RWPE2 (cell line): ENCODE data around the gene C1orf115.
A peak's percentile ranks its signal among the peaks of the same experiment; 100 is the strongest.

Source experiments
- ATAC-seq: fragments of 200-7000 bp; cut with Tn5 transposase; 3 replicates; pipeline ENCODE4 v1.9.1; 2021; ENCODE audit warnings: low read depth
- DNase-seq: peaks from one replicate; pipeline ENCODE4 v3.0.0-alpha.2; 2020; ENCODE audit warnings: low spot score
- H3K27ac ChIP-seq: fragments of 450-650 bp; 2 replicates; pipeline ENCODE4 v1.5.1; 2017; ENCODE audit warnings: mild to moderate bottlenecking; ENCODE audit not compliant: poor library complexity, severe bottlenecking
- H3K27me3 ChIP-seq: fragments of 250-450 bp; sonication (Bioruptor Pico); 2 replicates; pipeline ENCODE4 v1.5.1; 2021; ENCODE audit warnings: mild to moderate bottlenecking, moderate library complexity; ENCODE audit not compliant: insufficient read depth, poor library complexity, severe bottlenecking
- H3K36me3 ChIP-seq: fragments of 250-450 bp; sonication (Bioruptor Pico); 2 replicates; pipeline ENCODE4 v1.5.1; 2020; ENCODE audit warnings: low read depth, mild to moderate bottlenecking, moderate library complexity
- H3K4me1 ChIP-seq: fragments of 250-450 bp; sonication (Bioruptor Pico); 2 replicates; pipeline ENCODE4 v1.5.1; 2021; ENCODE audit warnings: mild to moderate bottlenecking, moderate library complexity; ENCODE audit not compliant: insufficient read depth, poor library complexity, severe bottlenecking
- H3K4me3 ChIP-seq: fragments of 250-450 bp; sonication (Bioruptor Pico); 2 replicates; pipeline ENCODE4 v1.5.1; 2021; ENCODE audit warnings: mild to moderate bottlenecking, moderate library complexity; ENCODE audit not compliant: severe bottlenecking
- H3K9me3 ChIP-seq: fragments of 250-450 bp; sonication (Bioruptor Pico); 2 replicates; pipeline ENCODE4 v1.5.1; 2021; ENCODE audit warnings: mild to moderate bottlenecking, moderate library complexity; ENCODE audit not compliant: severe bottlenecking
- TF ChIP-seq, protein P1 (sequence below): fragments of 450-650 bp; IDR thresholded peaks from one replicate; pipeline ENCODE4 v1.5.1; 2017; ENCODE audit warnings: mild to moderate bottlenecking, moderate library complexity; ENCODE audit not compliant: poor library complexity, severe bottlenecking

Gene C1orf115, protein sequence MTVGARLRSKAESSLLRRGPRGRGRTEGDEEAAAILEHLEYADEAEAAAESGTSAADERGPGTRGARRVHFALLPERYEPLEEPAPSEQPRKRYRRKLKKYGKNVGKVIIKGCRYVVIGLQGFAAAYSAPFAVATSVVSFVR

DNA sequence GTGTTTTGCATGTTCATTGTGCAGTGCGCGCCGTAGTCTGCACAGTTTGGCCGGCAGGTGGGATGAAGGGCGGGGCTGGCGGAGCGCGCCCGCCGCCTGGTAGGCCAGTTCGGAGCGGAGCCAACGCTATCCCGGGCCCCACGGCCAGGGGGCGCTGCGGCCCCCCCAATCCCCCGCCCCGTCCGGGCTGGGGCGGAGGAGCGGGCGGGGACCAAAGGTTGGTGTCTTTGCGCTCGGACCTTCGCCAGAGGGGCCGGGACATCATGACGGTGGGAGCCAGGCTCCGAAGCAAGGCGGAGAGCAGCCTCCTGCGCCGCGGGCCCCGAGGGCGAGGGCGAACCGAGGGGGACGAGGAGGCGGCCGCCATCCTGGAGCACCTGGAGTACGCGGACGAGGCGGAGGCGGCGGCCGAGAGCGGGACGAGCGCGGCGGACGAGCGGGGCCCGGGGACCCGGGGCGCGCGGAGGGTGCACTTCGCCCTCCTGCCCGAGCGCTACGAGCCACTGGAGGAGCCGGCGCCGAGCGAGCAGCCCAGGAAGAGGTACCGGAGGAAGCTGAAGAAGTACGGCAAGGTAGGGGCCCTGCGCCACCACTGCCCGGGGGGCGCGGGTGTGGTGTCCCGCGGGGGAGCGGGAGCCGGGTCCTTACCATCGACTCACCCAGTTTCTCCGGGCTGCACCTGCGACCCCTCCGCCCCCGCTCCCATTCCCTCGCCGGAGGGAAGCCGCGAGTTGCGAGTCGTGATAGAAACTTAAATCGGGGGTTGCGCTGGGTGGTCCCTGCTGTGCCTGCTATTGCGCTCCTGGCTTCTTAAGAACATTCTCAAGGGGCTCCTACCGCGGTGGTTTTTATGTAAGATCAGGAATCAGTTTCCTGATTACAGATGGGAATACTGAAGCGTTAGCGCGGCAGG is at the start of gene C1orf115:
TSS of gene C1orf115 (plus strand) at position 224 of the 913 bp plus-strand sequence. CDS start at position 264, 40 bp downstream.
- H3K36me3 ChIP-seq: no peaks in the 10 kb centered on the region
- DNase-seq (no peak), ATAC-seq (peak; percentile 91)
- H3K4me1 ChIP-seq: no peaks in the 10 kb centered on the region
- peak within 1 kb of the TSS; percentile 54 for H3K4me3 ChIP-seq
- H3K27ac ChIP-seq: no peak within 1 kb of the TSS
- TF ChIP-seq, protein P1, sequence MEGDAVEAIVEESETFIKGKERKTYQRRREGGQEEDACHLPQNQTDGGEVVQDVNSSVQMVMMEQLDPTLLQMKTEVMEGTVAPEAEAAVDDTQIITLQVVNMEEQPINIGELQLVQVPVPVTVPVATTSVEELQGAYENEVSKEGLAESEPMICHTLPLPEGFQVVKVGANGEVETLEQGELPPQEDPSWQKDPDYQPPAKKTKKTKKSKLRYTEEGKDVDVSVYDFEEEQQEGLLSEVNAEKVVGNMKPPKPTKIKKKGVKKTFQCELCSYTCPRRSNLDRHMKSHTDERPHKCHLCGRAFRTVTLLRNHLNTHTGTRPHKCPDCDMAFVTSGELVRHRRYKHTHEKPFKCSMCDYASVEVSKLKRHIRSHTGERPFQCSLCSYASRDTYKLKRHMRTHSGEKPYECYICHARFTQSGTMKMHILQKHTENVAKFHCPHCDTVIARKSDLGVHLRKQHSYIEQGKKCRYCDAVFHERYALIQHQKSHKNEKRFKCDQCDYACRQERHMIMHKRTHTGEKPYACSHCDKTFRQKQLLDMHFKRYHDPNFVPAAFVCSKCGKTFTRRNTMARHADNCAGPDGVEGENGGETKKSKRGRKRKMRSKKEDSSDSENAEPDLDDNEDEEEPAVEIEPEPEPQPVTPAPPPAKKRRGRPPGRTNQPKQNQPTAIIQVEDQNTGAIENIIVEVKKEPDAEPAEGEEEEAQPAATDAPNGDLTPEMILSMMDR: peak; percentile 82
- H3K27me3 ChIP-seq: no peaks in the 10 kb centered on the region
- H3K9me3 ChIP-seq: no peaks in the 10 kb centered on the region

DNA sequence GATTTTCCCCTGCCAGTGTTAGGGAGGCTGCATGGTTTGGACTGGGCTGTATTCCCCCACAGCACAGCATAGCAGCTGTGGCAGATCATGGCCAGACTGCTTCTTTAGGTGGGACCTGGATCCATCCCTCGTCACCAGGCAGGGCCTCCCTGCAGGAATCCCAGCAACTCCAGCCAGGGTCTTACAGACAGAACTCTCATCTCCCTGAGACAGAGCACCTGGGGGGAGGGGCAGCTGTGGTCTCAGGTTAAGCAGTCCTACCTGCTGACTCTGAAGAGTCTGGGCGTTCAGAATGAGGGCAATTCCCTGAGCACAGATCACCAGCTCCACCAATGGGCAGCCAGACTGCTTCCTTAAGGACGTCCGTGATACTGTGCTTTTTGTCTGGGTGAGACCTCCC is 47.9 kb upstream of the C1orf115 start:
- H3K9me3 ChIP-seq: no peaks in the 10 kb centered on the region
- ATAC-seq (no peak), DNase-seq (no peak)
- H3K4me3 ChIP-seq: no peak overlapping the region
- no peak overlapping the region for H3K27ac ChIP-seq
- H3K36me3 ChIP-seq: no peaks in the 10 kb centered on the region
- H3K27me3 ChIP-seq: no peaks in the 10 kb centered on the region
- TF ChIP-seq, protein P1: no peak
- no peaks in the 10 kb centered on the region for H3K4me1 ChIP-seq

DNA sequence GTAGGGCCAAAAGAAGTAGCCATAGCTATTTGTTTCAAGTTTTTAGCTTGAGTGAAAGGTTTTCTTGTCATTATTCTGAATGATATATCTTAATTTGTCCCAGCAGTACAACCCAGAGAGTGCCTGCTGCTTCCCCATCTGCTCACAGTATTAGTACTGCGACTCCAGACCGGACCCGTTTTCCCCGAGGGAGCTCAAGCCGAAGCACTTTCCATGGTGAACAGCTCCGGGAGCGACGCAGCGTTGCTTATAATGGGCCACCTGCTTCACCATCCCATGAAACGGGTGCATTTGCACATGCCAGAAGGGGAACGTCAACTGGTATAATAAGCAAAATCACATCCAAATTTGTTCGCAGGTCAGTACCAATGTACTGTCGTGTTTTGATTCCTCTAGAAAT is 37.2 kb upstream of the C1orf115 start:
- Histone ChIP-seq H3K27ac (no peak overlapping the region), H3K9me3 (no peaks in the 10 kb centered on the region), H3K36me3 (no peaks in the 10 kb centered on the region), H3K4me3 (no peak overlapping the region), H3K4me1 (no peaks in the 10 kb centered on the region), H3K27me3 (no peaks in the 10 kb centered on the region)
- DNase-seq (no peak), ATAC-seq (no peak)
- TF ChIP-seq, protein P1: no peak

DNA sequence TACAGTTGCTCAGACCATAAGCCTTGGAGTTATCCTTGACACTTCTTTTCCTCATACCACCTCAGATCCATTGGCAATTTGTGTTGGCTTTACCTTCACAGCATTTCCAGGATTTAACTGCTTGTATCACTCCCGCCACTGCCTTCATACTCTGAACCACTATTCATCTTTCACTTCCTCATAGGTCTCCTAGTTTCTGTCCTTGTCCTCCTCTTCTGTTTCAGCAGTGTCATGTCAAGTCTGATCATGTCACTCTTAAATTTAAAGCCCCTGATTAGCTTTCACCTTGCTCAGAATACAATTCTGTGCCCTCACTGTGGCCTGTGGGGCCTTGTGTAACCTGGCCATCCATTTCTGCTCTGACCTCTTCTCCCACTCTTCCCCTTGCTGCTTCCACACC is 34.7 kb upstream of the C1orf115 start:
- Histone ChIP-seq H3K9me3 (no peaks in the 10 kb centered on the region), H3K4me3 (no peak overlapping the region), H3K27me3 (no peaks in the 10 kb centered on the region), H3K27ac (no peak overlapping the region), H3K36me3 (no peaks in the 10 kb centered on the region), H3K4me1 (no peaks in the 10 kb centered on the region)
- TF ChIP-seq, protein P1: no peak
- ATAC-seq (no peak), DNase-seq (no peak)
